Effector memory CD8-positive, alpha-beta T cell (primary cell): ENCODE data around the gene RNASE7.

Source experiments
- ATAC-seq: fragments of 150-1000 bp; cut with Tn5 transposase; replicated peaks from 2 replicates; pipeline ENCODE4 v1.10.0; 2021; ENCODE audit warnings: mild to moderate bottlenecking, moderate library complexity
- DNase-seq, 3 experiments: peaks; one replicate each; pipeline ENCODE4 v3.0.0; 2021
- H3K27ac Mint-ChIP-seq, 2 donors: one replicate each; pipeline ENCODE4 v1.8.0; 2022; ENCODE audit warnings: mild to moderate bottlenecking in 2 of 2, mixed read lengths in 2 of 2, moderate library complexity in 2 of 2
- H3K27me3 Mint-ChIP-seq, 2 donors: one replicate each; pipeline ENCODE4 v1.8.0; 2022; ENCODE audit warnings: mixed read lengths in 2 of 2
- H3K36me3 Mint-ChIP-seq: one replicate; pipeline ENCODE4 v1.8.0; 2022; ENCODE audit warnings: mild to moderate bottlenecking, moderate library complexity, mixed read lengths; ENCODE audit not compliant: insufficient read depth
- H3K4me1 Mint-ChIP-seq, 2 donors: one replicate each; pipeline ENCODE4 v1.8.0; 2022; ENCODE audit warnings: low read depth in 2 of 2, mixed read lengths in 2 of 2
- H3K4me3 Mint-ChIP-seq, 2 donors: one replicate each; pipeline ENCODE4 v1.8.0; 2022; ENCODE audit warnings: mild to moderate bottlenecking in 2 of 2, mixed read lengths in 2 of 2, moderate library complexity in 2 of 2
- H3K9me3 Mint-ChIP-seq, 2 donors: one replicate each; pipeline ENCODE4 v1.8.0; 2022; ENCODE audit warnings: mixed read lengths in 2 of 2

The RNASE7 gene

DNA sequence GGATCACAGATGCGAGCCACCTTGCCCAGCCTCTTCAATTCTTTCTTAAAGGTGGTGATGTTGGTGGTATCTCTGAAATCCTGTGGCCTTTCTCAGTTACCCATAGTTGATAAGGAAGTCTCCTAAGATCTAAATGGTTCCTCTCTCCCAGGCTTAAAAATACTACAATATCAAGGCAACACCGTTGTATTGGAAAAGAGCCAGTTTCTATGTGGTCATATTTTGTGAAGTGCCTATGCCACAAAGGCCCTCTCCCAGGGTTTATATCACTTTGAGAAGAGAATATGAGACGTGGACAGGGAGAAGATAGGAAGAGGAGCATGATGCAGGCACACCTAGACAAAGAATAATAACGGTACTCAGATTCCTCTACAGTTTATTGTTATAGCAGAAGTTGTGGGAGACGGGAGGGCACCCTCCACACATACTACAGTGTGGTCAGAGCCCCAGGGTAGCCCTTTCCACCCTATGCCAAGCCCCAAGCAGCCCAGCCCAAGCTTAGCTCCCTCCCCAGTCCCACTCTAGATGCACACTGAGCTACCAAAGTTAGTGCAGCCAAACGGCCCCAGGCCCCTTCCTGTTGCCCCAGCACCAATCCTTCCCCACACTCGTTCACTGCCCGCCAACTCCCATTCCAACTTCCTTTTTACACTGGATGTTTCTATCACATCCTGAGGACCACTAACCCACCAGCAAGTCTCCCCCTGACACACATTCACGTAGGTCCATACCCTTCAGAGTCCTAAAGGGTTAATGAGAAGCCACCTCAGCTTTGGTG, 25.6 kb upstream of the RNASE7 start:
- H3K4me1 Mint-ChIP-seq: no peaks in the 10 kb centered on the region
- no peak overlapping the region for H3K4me3 Mint-ChIP-seq
- no peaks in the 10 kb centered on the region for H3K36me3 Mint-ChIP-seq
- no peak for ATAC-seq
- DNase-seq: no peak
- peaks cover 16 to 21% of the 10 kb centered on the region in 2 donors for H3K27me3 Mint-ChIP-seq
- no peaks in the 10 kb centered on the region for H3K9me3 Mint-ChIP-seq
- peak overlapping the region in 1 of 2 donors; percentile 47 for H3K27ac Mint-ChIP-seq

DNA sequence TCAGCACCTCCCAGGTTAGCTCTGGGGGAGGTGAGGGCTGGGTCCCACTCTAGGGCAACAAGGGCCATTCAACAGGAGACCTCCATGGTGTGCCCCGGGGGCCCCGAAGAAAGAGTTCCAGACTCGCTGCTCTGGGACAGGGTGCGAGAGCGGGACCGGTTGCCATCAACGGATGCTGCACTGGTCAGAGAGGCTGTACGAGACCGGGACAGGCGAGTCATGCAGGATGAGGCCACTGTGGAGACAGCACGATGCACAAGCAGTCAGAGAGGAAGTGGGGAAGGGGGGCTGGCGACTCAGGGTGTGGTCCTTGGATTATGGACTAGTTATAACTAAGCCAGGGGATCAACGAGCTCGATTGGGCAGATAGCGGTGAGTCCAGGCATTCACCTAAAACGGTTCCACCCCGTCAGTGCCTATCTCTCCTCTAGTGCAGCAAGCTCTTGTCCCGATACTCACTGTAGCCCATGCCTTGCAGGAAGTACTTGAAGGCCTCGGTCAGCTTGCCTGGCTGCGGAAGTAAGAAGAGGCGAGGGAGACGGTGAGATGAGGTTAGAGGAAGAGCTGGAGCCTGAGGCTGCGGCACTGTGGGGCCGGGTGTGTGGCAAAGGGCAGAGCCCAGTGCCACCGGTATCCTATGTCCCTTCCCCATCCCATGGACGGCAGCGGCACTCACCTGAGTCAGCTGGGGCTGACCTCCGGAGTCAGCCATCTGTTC, 24.5 kb upstream of the RNASE7 start:
- no peak for DNase-seq
- Mint-ChIP-seq H3K4me1 (peaks cover 0 to 1% of the 10 kb centered on the region in 2 donors), H3K36me3 (no peaks in the 10 kb centered on the region), H3K9me3 (no peaks in the 10 kb centered on the region), H3K27me3 (peaks cover 5 to 11% of the 10 kb centered on the region in 2 donors), H3K27ac (no peak overlapping the region), H3K4me3 (no peak overlapping the region)
- no peak for ATAC-seq

DNA sequence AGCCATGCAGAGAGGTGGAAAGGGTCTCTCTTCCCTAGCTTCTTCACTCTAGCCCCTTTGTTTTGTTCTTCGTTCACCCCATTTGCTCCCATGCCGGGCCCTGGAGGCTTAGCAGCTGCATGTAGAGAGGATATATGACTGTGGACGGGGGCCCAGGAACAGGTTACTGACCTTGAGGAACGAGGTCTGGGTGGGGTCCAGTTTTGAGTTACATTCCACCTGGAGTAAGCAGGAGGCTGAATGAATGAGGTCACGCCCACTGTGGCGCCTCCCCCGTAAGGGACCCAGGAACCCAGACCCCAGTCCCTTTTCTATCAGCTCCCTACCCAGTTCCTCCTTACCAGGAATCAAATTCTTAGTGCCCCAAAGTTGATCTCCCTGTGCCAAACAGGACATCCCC, 23.9 kb upstream of the RNASE7 start:
- no peak for ATAC-seq
- no peak overlapping the region for H3K27ac Mint-ChIP-seq
- no peak overlapping the region for H3K4me3 Mint-ChIP-seq
- peaks cover 0 to 7% of the 10 kb centered on the region in 2 donors for H3K27me3 Mint-ChIP-seq
- H3K9me3 Mint-ChIP-seq: no peaks in the 10 kb centered on the region
- H3K4me1 Mint-ChIP-seq: peaks cover 0 to 2% of the 10 kb centered on the region in 2 donors
- DNase-seq: no peak
- H3K36me3 Mint-ChIP-seq: no peaks in the 10 kb centered on the region

DNA sequence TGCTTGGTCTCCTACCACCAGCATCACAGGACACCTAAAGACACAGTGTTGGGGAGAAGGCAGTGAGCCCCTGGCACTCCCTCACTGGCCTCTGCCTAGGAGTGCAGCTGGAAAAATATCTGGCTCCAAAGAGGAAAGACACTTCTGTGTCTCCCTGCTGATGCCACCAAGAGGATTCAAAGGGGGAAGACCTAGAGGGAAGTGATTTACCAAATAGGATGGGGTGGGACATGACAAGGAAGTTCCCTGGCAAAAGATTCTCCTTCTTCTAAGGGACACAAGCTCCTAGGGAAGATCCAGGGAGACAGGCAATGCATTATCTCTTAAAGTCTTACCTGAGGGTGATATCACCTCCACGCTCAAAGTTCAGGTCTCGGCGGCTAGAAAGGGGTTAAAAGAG, 23.4 kb upstream of the RNASE7 start:
- no peak for DNase-seq
- Mint-ChIP-seq H3K4me1 (peaks cover 0 to 4% of the 10 kb centered on the region in 2 donors), H3K4me3 (no peak overlapping the region), H3K27ac (no peak overlapping the region), H3K9me3 (no peaks in the 10 kb centered on the region), H3K27me3 (peaks cover 0 to 5% of the 10 kb centered on the region in 2 donors), H3K36me3 (no peaks in the 10 kb centered on the region)
- ATAC-seq: no peak

DNA sequence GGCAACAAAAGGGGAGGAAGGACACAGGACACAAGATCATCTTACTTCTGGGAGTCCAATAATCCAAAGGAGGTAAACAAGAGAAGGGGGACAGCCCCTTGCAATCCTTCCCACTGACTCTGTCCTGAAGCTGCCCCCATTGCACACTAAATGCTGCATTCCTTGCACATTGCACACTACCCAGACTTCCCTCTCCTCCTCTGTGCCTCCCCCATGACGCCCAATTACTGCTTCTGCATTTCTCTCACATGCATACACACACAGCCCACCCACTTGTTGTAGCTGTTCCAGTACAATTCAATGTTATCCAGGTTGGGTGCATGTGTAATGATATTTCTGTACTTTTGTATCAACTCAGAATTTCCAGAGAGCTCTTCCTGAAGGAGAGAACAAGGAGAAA, 22.8 kb upstream of the RNASE7 start:
- ATAC-seq (no peak), DNase-seq (no peak)
- H3K27ac Mint-ChIP-seq: no peak overlapping the region
- no peaks in the 10 kb centered on the region for H3K27me3 Mint-ChIP-seq
- no peaks in the 10 kb centered on the region for H3K9me3 Mint-ChIP-seq
- peaks cover 6 to 10% of the 10 kb centered on the region in 2 donors for H3K4me1 Mint-ChIP-seq
- peaks cover 6% of the 10 kb centered on the region for H3K36me3 Mint-ChIP-seq
- H3K4me3 Mint-ChIP-seq: no peak overlapping the region

DNA sequence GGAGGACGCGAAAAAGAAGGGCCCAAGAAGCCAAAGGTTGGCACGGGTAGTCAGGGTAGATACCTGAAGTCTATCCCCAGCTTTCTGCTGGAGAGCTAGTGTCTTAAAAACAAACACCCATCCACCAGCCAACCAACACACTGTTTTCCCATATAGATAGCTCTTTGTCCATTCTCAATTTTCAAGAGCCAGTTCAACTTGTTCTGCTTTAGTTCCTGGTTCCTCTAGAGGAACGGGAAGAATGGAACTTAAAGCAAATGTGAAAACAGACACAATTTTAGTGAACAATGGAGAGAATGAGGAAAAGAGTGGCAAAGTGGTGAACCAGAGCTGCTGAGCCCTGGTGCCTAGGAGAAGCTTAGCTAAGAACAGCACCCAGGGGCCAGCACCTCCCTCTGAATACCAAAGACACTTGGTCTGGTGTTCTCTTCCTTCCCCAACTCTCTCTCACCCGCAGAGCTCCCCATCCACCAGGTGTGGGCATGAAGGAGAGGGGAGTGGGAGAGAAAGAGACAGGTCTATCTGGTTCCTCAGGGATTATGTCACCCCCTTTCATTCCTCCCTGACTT, 21.1 kb upstream of the RNASE7 start:
- no peak for ATAC-seq
- Mint-ChIP-seq H3K27ac (peak overlapping the region in 1 of 2 donors; percentile 4), H3K4me3 (no peak overlapping the region), H3K27me3 (no peaks in the 10 kb centered on the region), H3K9me3 (no peaks in the 10 kb centered on the region), H3K4me1 (peaks cover 10 to 15% of the 10 kb centered on the region in 2 donors), H3K36me3 (peaks cover 6% of the 10 kb centered on the region)
- no peak for DNase-seq

DNA sequence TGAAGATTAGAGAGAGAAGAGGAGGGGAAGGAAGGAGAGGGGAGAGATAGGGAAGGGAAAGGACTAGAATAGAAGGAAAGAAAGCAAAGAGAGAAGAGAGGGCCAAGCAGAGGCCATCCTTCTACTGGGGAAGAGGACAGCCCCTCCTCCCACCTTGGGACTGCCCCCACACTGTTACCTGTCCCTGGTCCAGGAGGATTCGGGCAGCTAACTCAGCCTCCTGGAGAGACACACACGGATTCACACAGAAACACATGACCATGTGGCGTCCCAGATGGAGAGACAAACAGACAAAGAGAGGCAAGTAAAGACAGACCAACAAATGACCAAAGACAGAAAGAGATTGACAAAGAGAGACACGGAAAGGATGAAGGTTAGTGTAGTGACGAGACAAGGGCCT, 19.5 kb upstream of the RNASE7 start:
- ATAC-seq (no peak), DNase-seq (no peak)
- no peaks in the 10 kb centered on the region for H3K27me3 Mint-ChIP-seq
- H3K36me3 Mint-ChIP-seq: peaks cover 6% of the 10 kb centered on the region
- H3K4me1 Mint-ChIP-seq: peaks cover 10 to 15% of the 10 kb centered on the region in 2 donors
- H3K4me3 Mint-ChIP-seq: peak overlapping the region in 1 of 2 donors; percentile 4
- H3K9me3 Mint-ChIP-seq: no peaks in the 10 kb centered on the region
- no peak overlapping the region for H3K27ac Mint-ChIP-seq

DNA sequence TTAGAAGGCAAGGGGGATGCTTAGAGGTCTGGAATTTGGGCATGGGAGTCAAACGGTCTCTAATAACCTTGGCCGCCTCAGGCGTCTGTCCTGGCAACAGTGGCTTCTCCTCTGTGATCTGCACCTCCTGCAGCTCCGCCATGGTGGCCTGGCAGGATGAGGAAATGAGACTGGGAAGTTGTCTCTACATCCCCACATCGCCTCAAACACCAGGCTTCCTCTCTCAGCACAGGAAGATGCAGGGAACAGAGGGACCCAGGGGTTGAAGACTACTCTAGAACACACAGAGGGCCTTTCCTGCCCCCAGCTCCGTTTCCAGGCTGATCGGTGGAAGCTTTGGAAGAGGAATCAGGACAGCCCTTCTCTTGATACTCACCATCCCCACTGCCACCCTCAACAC, 19.0 kb upstream of the RNASE7 start:
- no peak for ATAC-seq
- DNase-seq: no peak
- Mint-ChIP-seq H3K9me3 (no peaks in the 10 kb centered on the region), H3K4me1 (peaks cover 10 to 15% of the 10 kb centered on the region in 2 donors), H3K27me3 (no peaks in the 10 kb centered on the region), H3K27ac (no peak overlapping the region), H3K36me3 (peaks cover 6% of the 10 kb centered on the region), H3K4me3 (peak overlapping the region in 1 of 2 donors; percentile 4)

DNA sequence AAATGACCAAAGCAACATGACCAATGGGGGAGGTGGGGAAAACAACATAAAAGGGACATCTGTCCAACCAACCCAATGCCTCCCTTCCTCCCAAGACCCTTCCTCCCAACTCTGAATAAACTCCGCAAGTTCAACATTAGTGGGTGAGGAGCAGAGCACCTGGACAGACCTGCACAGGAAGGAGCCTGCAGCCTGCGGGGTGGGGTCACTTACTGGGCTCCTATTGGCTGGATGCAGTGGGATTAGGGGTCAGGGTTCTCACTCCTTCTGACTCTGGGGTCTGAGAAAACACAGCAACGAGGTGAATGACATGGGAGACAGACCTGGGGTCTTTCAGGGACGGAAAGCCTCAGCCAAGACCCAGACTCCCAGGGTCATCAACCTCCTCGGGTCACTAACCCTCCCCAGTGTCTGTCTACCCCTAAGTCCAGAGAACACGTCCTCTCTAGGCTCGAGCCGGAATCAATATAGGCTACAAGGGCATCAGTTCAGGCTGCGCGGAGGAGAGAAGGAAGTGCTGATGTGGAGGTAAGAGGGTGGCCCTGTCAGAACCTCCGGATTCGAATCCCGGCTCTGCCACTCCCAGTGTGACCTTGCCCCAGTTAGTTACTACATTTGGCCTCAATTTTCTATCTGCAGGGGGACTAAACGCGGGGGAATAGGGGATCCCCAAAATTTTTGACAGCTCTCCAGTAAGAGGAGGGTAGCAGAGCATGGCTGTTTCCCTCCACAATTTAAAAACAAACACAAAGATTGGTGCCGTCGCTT, 18.2 kb upstream of the RNASE7 start:
- Mint-ChIP-seq H3K27me3 (no peaks in the 10 kb centered on the region), H3K9me3 (no peaks in the 10 kb centered on the region), H3K27ac (peak overlapping the region; percentile 64 to 72), H3K4me1 (peaks cover 10 to 15% of the 10 kb centered on the region in 2 donors), H3K36me3 (peaks cover 6% of the 10 kb centered on the region), H3K4me3 (peak overlapping the region; percentile 88 to 90)
- peak; percentile 11 for ATAC-seq
- DNase-seq: no peak

DNA sequence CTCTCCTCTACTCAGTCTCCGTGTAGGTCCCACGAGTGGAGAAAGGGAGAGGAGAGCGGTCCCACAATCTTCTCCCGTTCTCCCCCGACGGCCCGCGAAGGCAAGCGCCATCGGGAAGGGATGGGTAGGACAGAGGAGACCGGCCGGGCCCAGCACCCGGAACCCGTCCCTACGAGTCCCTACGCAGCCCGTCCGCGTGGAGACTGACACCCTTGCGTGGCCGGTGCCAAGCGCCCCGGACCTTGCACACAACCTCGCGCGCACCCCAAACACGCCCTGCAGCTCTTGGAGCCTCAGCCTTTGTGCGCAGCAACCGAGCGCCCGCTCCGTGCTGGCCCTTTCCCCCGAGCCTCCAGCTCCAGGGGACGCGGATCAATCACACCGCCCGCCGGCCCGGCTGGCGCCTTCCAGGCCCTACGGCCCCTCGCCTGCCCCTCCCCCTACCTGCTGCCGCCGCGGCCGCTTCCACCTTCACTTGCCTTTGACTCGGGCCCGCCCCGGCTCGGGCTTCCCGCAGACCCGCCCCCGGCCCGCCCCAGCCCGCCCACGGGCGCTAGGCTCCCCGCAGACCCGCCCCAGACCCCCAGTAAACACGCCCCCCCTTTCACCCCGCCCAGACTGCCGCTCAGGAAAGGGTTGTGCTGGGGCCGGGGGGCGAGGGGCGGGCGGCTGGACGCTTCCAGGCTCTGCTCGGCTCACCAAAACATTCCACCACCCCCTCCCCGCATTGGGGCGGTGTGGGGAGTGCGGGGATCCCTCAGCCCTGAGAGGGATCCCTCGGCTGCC, 17.4 kb upstream of the RNASE7 start, which contains the start of gene NDRG2:
Gene NDRG2 (minus strand): TSS at position 477 of the 786 bp plus-strand sequence. CDS start 1,746 bp downstream, outside the sequence.
- Mint-ChIP-seq H3K27ac (peak within 1 kb of the TSS; percentile 64 to 72), H3K36me3 (peaks cover 6% of the 10 kb centered on the region), H3K4me3 (peak within 1 kb of the TSS; percentile 88 to 90), H3K9me3 (no peaks in the 10 kb centered on the region), H3K4me1 (peaks cover 10 to 15% of the 10 kb centered on the region in 2 donors), H3K27me3 (no peaks in the 10 kb centered on the region)
- DNase-seq (peak; percentile 53 to 63 (median 54)), ATAC-seq (peak; percentile 90)

DNA sequence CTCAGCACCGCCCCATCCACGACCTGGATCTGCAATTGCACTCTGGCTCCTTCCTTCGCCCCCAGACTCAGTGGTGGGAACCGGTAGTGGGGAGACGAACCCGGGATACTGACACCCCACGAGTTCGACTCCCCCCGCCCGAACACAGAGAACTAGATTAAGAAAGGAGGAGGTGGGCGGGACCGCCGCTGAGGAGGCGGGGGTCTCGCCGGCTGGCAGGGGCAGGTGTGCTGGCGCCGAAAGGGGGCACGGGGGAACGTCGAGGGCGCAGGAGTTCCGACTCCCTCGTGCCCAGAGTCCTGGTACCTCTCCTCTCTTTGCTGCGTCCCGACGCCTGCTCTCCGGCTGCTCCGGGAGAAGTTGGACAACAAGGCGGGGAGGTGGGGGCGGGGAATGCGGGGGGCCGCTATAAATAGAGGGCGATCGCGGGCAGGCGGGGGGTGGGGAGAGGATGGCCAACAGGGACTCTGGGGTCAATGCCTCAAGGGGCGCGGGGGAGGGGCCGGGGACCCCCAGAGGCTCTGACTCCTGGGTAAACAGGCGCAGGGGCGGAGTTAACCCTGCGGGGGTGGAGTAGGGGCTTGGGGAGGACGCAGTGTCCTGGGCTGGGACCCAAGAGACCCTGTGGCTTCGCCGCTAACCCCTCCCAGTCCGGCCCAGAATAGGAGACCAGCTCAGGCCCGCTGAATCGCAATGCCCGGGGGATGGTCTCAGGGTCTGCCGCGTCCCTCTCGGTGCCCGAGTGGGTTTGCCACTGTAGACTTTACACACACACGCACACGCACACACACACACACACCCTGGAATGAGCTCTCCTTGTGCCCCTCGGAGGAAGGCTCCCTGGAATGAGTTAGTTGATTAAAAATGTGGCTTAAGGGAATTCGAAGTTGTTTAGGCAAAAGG, 16.5 kb upstream of the RNASE7 start:
- ATAC-seq: no peak
- peaks cover 6% of the 10 kb centered on the region for H3K36me3 Mint-ChIP-seq
- H3K27me3 Mint-ChIP-seq: no peaks in the 10 kb centered on the region
- H3K27ac Mint-ChIP-seq: peak overlapping the region; percentile 59 to 64
- DNase-seq: peak in 1 of 3 experiments; percentile 12
- H3K9me3 Mint-ChIP-seq: no peaks in the 10 kb centered on the region
- H3K4me1 Mint-ChIP-seq: peaks cover 10 to 15% of the 10 kb centered on the region in 2 donors
- H3K4me3 Mint-ChIP-seq: peak overlapping the region; percentile 88 to 90
